Neural cell (in vitro differentiated cells): Measurements from ENCODE around the gene CSN1S1.

Source experiments
- SMC3 ChIP-seq: fragments of 450-650 bp; conservative IDR thresholded peaks from 2 replicates; pipeline ENCODE4 v1.6.1; 2014; ENCODE audit warnings: antibody characterized with exemption, mild to moderate bottlenecking, moderate library complexity; ENCODE audit not compliant: poor library complexity
- TF ChIP-seq, protein P1 (sequence below): fragments of 450-650 bp; IDR thresholded peaks from 2 replicates; pipeline ENCODE4 v1.5.1; 2014; ENCODE audit warnings: antibody characterized with exemption, mild to moderate bottlenecking, moderate library complexity; ENCODE audit not compliant: poor library complexity, severe bottlenecking

DNA sequence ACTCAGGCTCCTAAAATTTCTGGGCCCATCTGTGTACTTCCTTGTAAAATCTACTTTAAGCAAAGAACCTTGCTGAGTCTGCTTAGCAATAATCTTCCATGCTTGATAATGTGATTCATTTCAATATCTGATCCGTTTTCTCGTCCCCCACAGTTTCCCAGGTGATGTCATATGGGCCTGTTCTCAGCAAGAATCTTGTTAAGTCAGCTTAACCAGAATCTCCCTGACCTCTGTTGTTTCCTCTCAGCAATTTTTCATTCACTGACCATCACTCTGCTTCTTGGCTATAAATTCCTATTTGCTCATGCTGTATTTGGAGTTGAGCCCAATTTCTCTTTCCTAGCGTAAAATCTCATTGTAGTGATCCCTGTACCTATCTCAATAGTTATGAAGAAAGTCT lies 20.7 kb downstream of the CSN1S1 start:
- TF ChIP-seq, protein P1, sequence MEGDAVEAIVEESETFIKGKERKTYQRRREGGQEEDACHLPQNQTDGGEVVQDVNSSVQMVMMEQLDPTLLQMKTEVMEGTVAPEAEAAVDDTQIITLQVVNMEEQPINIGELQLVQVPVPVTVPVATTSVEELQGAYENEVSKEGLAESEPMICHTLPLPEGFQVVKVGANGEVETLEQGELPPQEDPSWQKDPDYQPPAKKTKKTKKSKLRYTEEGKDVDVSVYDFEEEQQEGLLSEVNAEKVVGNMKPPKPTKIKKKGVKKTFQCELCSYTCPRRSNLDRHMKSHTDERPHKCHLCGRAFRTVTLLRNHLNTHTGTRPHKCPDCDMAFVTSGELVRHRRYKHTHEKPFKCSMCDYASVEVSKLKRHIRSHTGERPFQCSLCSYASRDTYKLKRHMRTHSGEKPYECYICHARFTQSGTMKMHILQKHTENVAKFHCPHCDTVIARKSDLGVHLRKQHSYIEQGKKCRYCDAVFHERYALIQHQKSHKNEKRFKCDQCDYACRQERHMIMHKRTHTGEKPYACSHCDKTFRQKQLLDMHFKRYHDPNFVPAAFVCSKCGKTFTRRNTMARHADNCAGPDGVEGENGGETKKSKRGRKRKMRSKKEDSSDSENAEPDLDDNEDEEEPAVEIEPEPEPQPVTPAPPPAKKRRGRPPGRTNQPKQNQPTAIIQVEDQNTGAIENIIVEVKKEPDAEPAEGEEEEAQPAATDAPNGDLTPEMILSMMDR = no peak
- TF ChIP-seq SMC3 = no peak
